Esophagus muscularis mucosa (tissue), 3 donors: ENCODE measurements around the gene KCTD16.

Source experiments
- POLR2A ChIP-seq: fragments of 450-650 bp; IDR thresholded peaks from one replicate; pipeline ENCODE4 v1.6.1; 2017; ENCODE audit warnings: antibody characterized with exemption, moderate library complexity, mild to moderate bottlenecking, low read depth
- TF ChIP-seq, protein P1 (sequence below), 3 experiments: fragments of 200-600 bp in 2 of 3; fragments of 450-650 bp in 1 of 3; sonication (generic) in 2 of 3; IDR thresholded peaks; one replicate each; pipeline ENCODE4 v1.5.1; 2017 to 2019; ENCODE audit warnings: antibody characterized with exemption in 3 of 3, mild to moderate bottlenecking in 2 of 3, moderate library complexity in 1 of 3

DNA sequence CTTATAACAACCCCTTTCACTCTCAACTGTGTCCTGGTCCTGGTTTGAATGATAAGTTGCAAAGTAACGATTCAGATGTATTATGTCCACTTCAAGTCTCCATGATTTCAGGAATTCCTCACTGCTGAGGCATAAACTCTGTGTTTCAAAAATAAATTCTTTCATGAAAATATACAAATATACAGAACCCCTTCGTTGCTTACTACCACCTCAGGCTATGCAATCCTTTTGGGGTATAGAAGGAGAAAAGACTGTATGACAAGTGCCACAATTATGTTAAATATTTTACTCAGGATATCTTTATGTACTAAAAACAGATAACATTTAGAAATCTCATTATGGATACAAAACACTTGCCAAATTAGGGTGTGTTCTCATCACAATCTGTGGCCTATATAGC, 190.7 kb downstream of the KCTD16 start:
- TF ChIP-seq, protein P1, sequence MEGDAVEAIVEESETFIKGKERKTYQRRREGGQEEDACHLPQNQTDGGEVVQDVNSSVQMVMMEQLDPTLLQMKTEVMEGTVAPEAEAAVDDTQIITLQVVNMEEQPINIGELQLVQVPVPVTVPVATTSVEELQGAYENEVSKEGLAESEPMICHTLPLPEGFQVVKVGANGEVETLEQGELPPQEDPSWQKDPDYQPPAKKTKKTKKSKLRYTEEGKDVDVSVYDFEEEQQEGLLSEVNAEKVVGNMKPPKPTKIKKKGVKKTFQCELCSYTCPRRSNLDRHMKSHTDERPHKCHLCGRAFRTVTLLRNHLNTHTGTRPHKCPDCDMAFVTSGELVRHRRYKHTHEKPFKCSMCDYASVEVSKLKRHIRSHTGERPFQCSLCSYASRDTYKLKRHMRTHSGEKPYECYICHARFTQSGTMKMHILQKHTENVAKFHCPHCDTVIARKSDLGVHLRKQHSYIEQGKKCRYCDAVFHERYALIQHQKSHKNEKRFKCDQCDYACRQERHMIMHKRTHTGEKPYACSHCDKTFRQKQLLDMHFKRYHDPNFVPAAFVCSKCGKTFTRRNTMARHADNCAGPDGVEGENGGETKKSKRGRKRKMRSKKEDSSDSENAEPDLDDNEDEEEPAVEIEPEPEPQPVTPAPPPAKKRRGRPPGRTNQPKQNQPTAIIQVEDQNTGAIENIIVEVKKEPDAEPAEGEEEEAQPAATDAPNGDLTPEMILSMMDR (IDR thresholded peaks at IDR 0.05): no peak
- no peak for TF ChIP-seq POLR2A
